Activated CD4-positive, alpha-beta memory T cell treated with anti-CD3 and anti-CD28 coated beads, Interleukin-2, amount 10 ng/mL, durations not matched to agents 7 days and 5 days (primary cell): Measurements from ENCODE around the gene KCNAB1. TPM values are rescaled to one million over a fixed set of nuclear protein-coding genes. Genes with fewer than 3 reads are reported as not detected.

ENCODE experiments used
- CTCF ChIA-PET: fragments of 350-600 bp; sonication (Branson Sonifier 250); formaldehyde crosslinking; loops from one replicate; lab custom pipeline; 2021; ENCODE audit warnings: antibody characterized with exemption, inconsistent platforms; lab: Charles Lee
- POLR2A ChIA-PET: fragments of 350-600 bp; sonication (Branson Sonifier 250); formaldehyde crosslinking; loops from one replicate; lab custom pipeline; 2021; ENCODE audit warnings: antibody characterized with exemption; lab: Charles Lee
- DNase-seq: peaks from one replicate; pipeline ENCODE4 v3.0.0-alpha.2; 2020
- H3K27ac Mint-ChIP-seq: one replicate; pipeline ENCODE4 v1.8.0; 2021; ENCODE audit warnings: mild to moderate bottlenecking, mixed read lengths
- H3K27me3 Mint-ChIP-seq: one replicate; pipeline ENCODE4 v1.8.0; 2021; ENCODE audit warnings: mixed read lengths
- H3K36me3 Mint-ChIP-seq: one replicate; pipeline ENCODE4 v1.8.0; 2021; ENCODE audit warnings: low read depth, mixed read lengths
- H3K4me1 Mint-ChIP-seq: one replicate; pipeline ENCODE4 v1.8.0; 2021; ENCODE audit warnings: mixed read lengths
- H3K4me3 Mint-ChIP-seq: one replicate; pipeline ENCODE4 v1.8.0; 2021; ENCODE audit warnings: mild to moderate bottlenecking, mixed read lengths
- H3K9me3 Mint-ChIP-seq: one replicate; pipeline ENCODE4 v1.8.0; 2021; ENCODE audit warnings: mixed read lengths
- total RNA-seq, 2 experiments: library from RNA; stranded (reverse); gene quantifications; one replicate each; pipeline ENCODE4 v1.2.3, GENCODE V29; 2021

KCNAB1 gene
- total RNA-seq, 2 experiments from 2014 or later: not detected

DNA sequence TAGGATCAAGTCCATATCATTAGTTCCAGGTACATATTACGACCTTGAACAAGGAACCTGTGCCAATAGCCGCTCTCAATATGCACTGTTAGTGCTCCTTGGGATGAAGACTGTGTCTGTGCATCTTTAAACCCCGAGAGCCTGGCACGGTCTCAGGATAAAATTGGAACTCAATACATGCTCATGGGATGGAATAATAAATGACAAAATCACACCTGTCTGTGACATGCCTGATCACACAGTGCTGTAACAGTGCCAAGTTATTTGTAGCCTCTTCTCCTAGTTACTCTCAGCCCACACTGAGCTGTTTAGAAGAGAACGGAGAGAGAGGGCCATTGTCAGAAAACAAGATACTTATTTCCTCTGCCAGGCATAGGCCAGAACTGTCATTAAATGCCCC, 352.3 kb downstream of the KCNAB1 start:
- H3K27me3 Mint-ChIP-seq: peaks cover 32% of the 10 kb centered on the region
- no peak overlapping the region for H3K4me3 Mint-ChIP-seq
- POLR2A ChIA-PET: interaction anchor here (1.2 kb wide), 1 partner anchor 11 kb away, joined by 7 read pairs; no protein-coding TSS in a partner anchor
- no peaks in the 10 kb centered on the region for H3K36me3 Mint-ChIP-seq
- CTCF ChIA-PET: interaction anchor here (0.5 to 2.9 kb wide), 6 partner anchors 10 to 274 kb away, joined by 3 to 17 read pairs (median 4); no protein-coding TSS in a partner anchor
- peaks cover 1% of the 10 kb centered on the region for H3K4me1 Mint-ChIP-seq
- no peak overlapping the region for H3K27ac Mint-ChIP-seq
- H3K9me3 Mint-ChIP-seq: no peaks in the 10 kb centered on the region
- no peak for DNase-seq

DNA sequence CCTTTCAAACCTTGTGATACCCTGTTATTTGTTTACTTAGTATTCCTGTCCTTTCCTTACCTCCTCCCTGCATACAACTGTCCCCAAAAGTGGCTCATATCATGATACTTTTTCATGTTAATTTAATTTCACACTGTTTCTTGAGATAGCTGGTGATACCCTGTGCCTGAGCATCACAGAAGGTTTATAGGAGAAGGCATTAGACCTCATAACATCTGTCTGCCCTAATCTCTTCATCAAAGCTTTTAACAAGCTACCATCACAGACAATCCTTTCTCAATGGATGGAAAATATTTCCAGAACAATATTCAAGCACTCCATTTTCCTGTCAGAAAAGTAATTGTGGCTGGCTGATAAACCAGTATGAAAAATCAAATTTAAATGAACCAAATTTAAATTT, 353.0 kb downstream of the KCNAB1 start:
- peaks cover 1% of the 10 kb centered on the region for H3K4me1 Mint-ChIP-seq
- CTCF ChIA-PET: interaction anchor here (1.4 to 2.9 kb wide), 3 partner anchors 10 to 36 kb away, joined by 3 to 17 read pairs (median 5); no protein-coding TSS in a partner anchor
- H3K27ac Mint-ChIP-seq: no peak overlapping the region
- no peaks in the 10 kb centered on the region for H3K9me3 Mint-ChIP-seq
- DNase-seq: no peak
- no peak overlapping the region for H3K4me3 Mint-ChIP-seq
- peaks cover 31% of the 10 kb centered on the region for H3K27me3 Mint-ChIP-seq
- H3K36me3 Mint-ChIP-seq: no peaks in the 10 kb centered on the region
- POLR2A ChIA-PET: interaction anchor here (1.2 kb wide), 1 partner anchor 11 kb away, joined by 7 read pairs; no protein-coding TSS in a partner anchor

DNA sequence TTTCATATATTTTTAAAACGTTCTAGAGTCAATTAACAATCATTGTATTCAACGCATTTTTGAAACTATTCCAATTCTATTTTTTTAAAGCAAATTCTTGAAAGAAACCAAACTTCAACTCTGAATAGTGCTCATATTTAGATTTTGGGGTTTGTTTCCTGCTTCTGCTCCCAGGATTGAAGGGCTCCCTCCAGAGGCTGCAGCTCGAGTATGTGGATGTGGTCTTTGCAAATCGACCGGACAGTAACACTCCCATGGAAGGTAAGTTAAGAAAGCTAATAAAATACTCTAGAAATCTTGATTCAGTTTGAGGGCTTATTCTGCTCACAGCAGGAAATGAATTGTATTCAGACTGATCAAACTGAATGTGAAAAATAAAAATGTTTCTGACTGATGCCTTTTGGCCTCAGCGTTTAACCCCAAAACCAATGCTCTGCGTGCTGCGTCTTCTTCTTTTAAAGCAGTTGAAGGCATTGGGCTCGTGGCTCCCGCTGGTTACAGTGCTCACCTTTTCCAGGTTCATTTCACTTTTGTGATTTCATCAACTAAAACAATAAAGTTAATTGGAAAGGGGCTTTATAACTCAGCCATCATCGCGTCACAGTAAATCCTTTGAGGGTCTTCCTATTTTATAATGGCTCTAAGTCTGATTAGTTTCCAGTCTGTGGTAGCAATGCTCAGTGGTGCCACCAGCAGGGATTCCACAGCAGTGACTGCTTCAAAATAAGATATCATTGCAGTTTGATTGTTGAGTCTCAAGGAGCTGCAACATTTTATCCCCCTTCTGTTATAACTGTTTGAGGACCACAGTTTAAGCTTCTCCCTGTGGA, 354.4 kb downstream of the KCNAB1 start:
- Mint-ChIP-seq H3K27me3 (peaks cover 27% of the 10 kb centered on the region), H3K4me3 (no peak overlapping the region), H3K36me3 (no peaks in the 10 kb centered on the region), H3K9me3 (no peaks in the 10 kb centered on the region), H3K27ac (no peak overlapping the region), H3K4me1 (peaks cover 1% of the 10 kb centered on the region)
- no peak for DNase-seq
- ChIA-PET CTCF (interaction anchor here (0.7 to 2.9 kb wide), 6 partner anchors 8 to 324 kb away, joined by 3 to 17 read pairs (median 4); no protein-coding TSS in a partner anchor), POLR2A (interaction anchor here (1.6 kb wide), 1 partner anchor 9 kb away, joined by 9 read pairs; no protein-coding TSS in a partner anchor)

DNA sequence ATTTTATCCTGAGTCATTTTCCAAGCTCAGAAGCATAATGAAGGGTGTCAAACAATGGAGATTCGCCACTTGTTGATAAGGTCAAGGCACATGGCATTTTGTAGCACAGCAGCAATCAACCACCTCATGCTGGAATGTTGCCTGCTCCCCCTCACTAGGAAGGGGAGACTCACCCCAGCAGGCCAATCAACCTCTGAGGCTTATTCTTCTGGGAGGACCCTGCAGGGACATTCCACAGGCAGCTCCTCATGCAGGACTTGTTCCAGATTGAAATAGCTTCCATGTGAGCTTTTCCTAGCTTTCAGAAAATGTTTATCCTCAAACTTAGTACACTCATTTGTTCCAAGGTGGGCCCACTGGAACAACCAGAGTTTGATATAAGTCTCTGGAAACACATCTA, 356.9 kb downstream of the KCNAB1 start:
- POLR2A ChIA-PET: no interaction called here
- peaks cover 11% of the 10 kb centered on the region for H3K4me1 Mint-ChIP-seq
- H3K36me3 Mint-ChIP-seq: no peaks in the 10 kb centered on the region
- no peaks in the 10 kb centered on the region for H3K9me3 Mint-ChIP-seq
- CTCF ChIA-PET: no interaction called here
- H3K27ac Mint-ChIP-seq: no peak overlapping the region
- no peak overlapping the region for H3K4me3 Mint-ChIP-seq
- peaks cover 24% of the 10 kb centered on the region for H3K27me3 Mint-ChIP-seq
- no peak for DNase-seq

DNA sequence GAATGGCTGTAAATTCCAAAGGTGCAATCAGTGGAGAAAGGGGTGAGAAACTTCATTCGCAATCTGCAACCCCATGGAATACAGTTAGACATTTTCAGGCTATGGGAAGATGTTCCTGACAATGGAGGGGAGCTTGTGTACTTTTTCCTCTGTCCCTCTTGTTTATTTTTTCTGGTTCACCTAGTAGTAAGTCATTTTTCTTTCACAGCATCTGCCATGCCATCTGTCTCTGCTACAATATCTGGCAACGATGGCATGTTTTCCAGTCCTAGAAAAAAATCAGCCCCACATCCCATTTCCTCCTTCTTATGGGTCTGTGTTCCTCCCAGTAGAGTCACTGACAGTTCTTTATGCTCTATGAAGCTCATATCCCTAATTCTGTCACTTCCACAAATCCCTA, 358.5 kb downstream of the KCNAB1 start:
- DNase-seq: no peak
- H3K4me1 Mint-ChIP-seq: peaks cover 26% of the 10 kb centered on the region
- POLR2A ChIA-PET: no interaction called here
- no peaks in the 10 kb centered on the region for H3K9me3 Mint-ChIP-seq
- CTCF ChIA-PET: interaction anchor here (0.9 to 1.1 kb wide), 3 partner anchors 11 to 659 kb away, joined by 3 to 4 read pairs (median 3); no protein-coding TSS in a partner anchor
- peaks cover 22% of the 10 kb centered on the region for H3K27me3 Mint-ChIP-seq
- H3K36me3 Mint-ChIP-seq: no peaks in the 10 kb centered on the region
- H3K27ac Mint-ChIP-seq: no peak overlapping the region
- H3K4me3 Mint-ChIP-seq: no peak overlapping the region

DNA sequence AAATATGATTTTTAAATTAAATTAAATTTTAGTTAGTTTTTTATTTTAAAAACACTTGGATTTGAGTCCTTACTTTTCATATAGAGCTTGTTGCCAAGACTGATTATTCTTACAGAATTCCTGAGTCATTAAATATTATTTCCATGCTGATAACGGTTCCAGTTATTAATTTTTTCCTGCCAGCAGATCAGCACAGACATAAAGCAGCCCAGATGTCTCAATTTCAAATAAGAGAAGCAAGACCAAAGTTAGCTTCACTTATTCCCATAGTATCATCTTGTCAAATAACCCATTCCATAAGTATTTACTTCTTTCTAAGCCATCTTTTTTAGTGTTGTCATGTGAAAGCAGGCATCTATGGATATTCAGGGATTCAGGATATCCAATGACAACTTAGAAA, 359.2 kb downstream of the KCNAB1 start:
- no peak for DNase-seq
- CTCF ChIA-PET: interaction anchor here (0.9 to 1.1 kb wide), 3 partner anchors 10 to 658 kb away, joined by 3 to 4 read pairs (median 3); no protein-coding TSS in a partner anchor
- Mint-ChIP-seq H3K36me3 (no peaks in the 10 kb centered on the region), H3K27me3 (peaks cover 20% of the 10 kb centered on the region), H3K4me1 (peaks cover 33% of the 10 kb centered on the region), H3K9me3 (no peaks in the 10 kb centered on the region), H3K27ac (no peak overlapping the region), H3K4me3 (no peak overlapping the region)
- POLR2A ChIA-PET: interaction anchor here (0.7 kb wide), 1 partner anchor 23 kb away, joined by 5 read pairs; no protein-coding TSS in a partner anchor

DNA sequence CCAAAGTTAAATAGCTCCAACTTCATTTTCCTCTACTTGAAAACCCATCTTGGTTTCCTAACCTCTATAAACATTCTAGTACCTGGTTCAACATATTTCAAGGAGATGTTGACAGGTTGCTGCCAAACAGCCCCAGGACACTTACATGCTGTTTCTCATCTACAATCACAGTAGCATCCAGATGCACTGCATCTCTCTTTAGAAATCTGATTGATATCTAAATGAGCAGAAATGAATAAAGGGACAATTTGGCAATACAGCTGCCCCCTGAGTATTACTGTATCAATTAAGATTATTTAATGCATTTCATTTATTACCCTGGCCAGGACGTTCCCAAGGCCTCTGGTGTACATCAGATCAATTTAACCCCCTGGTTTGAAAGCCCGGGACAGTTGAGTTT, 360.6 kb downstream of the KCNAB1 start:
- Mint-ChIP-seq H3K4me1 (peaks cover 42% of the 10 kb centered on the region), H3K9me3 (no peaks in the 10 kb centered on the region), H3K27me3 (peaks cover 13% of the 10 kb centered on the region), H3K36me3 (no peaks in the 10 kb centered on the region), H3K27ac (no peak overlapping the region), H3K4me3 (no peak overlapping the region)
- ChIA-PET POLR2A (interaction anchor here (1.1 kb wide), 1 partner anchor 74 kb away, joined by 3 read pairs; the partner anchor contains the start of gene SSR3), CTCF (interaction anchor here (0.7 to 2.1 kb wide), 6 partner anchors 10 to 656 kb away, joined by 3 to 9 read pairs (median 5); no protein-coding TSS in a partner anchor)
- no peak for DNase-seq

DNA sequence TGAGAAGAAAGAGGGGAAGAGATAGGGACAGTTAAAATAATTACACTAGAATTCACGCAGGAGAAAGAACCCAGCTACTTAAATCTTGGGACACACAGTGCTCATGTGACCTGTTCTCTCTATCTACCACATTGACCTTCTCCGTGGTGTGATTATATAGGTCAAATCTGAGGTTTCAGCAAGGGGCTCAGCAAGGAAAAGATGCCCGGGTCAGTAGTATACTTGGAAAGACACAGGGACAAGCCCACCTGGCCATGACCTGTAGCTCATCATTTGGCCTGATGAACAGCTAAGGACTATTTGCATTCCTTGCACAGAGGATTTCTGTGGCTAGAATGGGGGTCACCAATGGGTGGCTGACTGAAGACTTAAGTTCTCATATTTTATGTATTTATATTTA, 362.6 kb downstream of the KCNAB1 start:
- DNase-seq: no peak
- Mint-ChIP-seq H3K9me3 (no peaks in the 10 kb centered on the region), H3K4me1 (peaks cover 42% of the 10 kb centered on the region), H3K27me3 (peaks cover 2% of the 10 kb centered on the region), H3K4me3 (no peak overlapping the region), H3K27ac (peak overlapping the region; percentile 88), H3K36me3 (no peaks in the 10 kb centered on the region)
- ChIA-PET CTCF (interaction anchor here (0.5 to 2.7 kb wide), 11 partner anchors 9 to 606 kb away, joined by 3 to 10 read pairs (median 5); partner anchors contain the start of gene SSR3), POLR2A (interaction anchor here (1.0 to 3.8 kb wide), 21 partner anchors 8 to 692 kb away, joined by 3 to 28 read pairs (median 8); partner anchors contain the start of genes CCNL1, GMPS, SSR3 and TIPARP)

DNA sequence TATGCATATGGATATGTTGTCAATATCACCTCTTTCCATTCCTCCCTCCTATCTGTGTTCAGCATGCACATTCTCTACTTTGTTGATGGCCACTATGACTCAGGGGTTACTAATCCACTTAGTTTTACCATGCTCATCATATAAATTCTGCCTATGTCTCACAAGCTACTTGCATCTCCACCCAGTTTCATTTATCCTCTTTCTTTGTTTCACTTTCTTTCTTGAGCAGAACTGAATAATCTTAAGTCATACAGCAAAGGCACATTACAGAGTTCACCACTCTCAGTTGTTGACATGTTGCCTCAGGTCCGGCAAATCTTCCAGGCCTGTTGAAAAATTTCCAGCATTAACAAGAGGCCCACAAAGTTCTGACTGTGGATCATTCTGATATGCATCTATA, 363.0 kb downstream of the KCNAB1 start:
- Mint-ChIP-seq H3K36me3 (no peaks in the 10 kb centered on the region), H3K27ac (peak overlapping the region; percentile 88), H3K4me1 (peaks cover 42% of the 10 kb centered on the region), H3K27me3 (no peaks in the 10 kb centered on the region), H3K9me3 (no peaks in the 10 kb centered on the region), H3K4me3 (peak overlapping the region; percentile 72)
- CTCF ChIA-PET: interaction anchor here (0.8 to 2.7 kb wide), 12 partner anchors 9 to 606 kb away, joined by 3 to 10 read pairs (median 5); partner anchors contain the start of gene SSR3
- DNase-seq: peak; percentile 31
- POLR2A ChIA-PET: interaction anchor here (1.0 to 3.8 kb wide), 28 partner anchors 9 to 692 kb away, joined by 3 to 28 read pairs (median 5); partner anchors contain the start of genes CCNL1, GMPS, SSR3 and TIPARP

DNA sequence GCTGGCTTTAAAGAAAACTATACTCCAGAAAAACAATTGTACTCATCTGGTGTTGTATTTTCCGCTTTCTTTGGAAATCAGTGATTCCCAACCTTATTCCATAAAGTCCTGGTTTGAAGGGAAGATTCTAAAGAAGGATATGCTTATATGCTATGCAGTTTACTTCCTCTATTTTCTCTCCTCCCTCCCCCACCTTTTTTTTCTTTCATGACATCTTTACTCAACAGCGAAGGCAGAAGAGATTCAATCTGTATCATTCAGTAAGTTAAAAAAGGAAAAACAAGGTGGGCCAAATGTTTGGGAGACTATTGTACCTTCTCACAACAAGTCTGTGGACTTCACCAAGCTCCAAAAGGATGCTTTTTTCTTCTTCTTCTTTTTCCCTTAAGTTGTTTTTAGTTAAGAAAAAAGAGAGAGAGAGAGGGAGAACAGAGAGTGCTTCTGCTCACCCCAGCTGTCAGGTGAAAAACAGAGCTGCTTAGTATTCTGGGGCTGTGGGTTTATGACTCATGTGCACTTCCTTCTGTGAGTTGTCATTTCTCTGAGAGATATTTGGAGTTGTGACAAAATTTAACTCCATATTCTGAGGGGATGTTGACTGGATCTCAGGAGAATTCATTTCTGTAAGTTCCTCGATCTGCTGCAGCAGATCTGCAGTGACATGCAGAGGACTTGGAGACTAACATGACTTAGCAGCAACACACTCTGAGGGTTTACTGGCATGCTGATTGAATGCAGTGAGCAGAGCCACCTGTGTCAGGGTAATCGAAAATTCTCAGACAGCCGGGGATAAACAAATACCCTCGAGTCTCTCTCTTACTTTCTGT, 363.8 kb downstream of the KCNAB1 start:
- ChIA-PET CTCF (interaction anchor here (0.8 to 2.7 kb wide), 10 partner anchors 24 to 605 kb away, joined by 3 to 10 read pairs (median 6); partner anchors contain the start of gene SSR3), POLR2A (interaction anchor here (0.7 to 3.8 kb wide), 30 partner anchors 8 to 691 kb away, joined by 3 to 28 read pairs (median 5); partner anchors contain the start of genes CCNL1, GMPS, SSR3 and TIPARP)
- Mint-ChIP-seq H3K4me3 (peak overlapping the region; percentile 72), H3K9me3 (no peaks in the 10 kb centered on the region), H3K4me1 (peaks cover 42% of the 10 kb centered on the region), H3K36me3 (no peaks in the 10 kb centered on the region), H3K27me3 (no peaks in the 10 kb centered on the region), H3K27ac (peak overlapping the region; percentile 88)
- peak; percentile 62 for DNase-seq

DNA sequence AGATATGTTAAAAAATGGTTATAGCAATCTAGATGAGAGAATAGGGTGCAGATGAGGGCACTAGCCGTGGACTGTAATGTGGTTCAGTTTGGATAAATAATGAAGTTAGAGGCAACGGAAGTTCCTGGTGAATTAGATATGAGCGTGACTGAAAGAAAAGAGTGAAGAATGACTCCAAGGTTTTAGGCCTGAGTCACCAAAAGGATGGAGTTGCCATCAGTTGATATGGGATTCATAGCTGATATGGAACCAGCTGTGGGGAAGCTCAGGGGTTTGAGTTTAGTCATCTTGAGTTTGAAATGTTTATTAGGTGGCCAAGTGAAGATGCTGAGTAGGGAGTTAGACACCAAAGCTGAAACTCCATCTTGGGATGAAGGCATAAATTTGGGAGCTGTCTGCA, 368.4 kb downstream of the KCNAB1 start:
- POLR2A ChIA-PET: no interaction called here
- no peaks in the 10 kb centered on the region for H3K9me3 Mint-ChIP-seq
- H3K27me3 Mint-ChIP-seq: no peaks in the 10 kb centered on the region
- no peak overlapping the region for H3K27ac Mint-ChIP-seq
- no peak for DNase-seq
- H3K36me3 Mint-ChIP-seq: no peaks in the 10 kb centered on the region
- no peak overlapping the region for H3K4me3 Mint-ChIP-seq
- H3K4me1 Mint-ChIP-seq: peaks cover 18% of the 10 kb centered on the region
- CTCF ChIA-PET: no interaction called here

DNA sequence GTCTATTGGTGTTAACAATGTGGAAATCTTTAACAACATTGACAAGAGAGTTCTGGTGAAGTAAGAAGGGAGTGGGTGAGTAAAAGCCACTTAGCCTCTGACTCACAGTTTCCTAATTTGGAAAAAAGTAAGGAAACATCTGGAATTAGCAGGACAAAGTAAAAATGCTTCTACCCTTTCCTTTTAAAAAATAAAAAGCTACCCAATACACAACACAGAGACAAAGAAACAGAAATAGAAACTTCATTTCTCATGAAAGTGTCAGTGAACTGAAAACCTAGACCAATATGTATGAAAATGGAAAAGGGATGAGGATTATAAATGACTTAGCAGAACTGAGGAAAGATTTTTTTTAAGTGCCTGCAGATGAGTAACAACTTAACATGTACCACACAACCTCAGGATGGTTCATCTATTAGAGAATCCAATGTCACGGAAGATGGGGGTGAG, 369.1 kb downstream of the KCNAB1 start:
- ChIA-PET POLR2A (no interaction called here), CTCF (interaction anchor here (1.6 kb wide), 1 partner anchor 10 kb away, joined by 3 read pairs; no protein-coding TSS in a partner anchor)
- H3K27me3 Mint-ChIP-seq: no peaks in the 10 kb centered on the region

More for the DNA sequence above, 369.1 kb downstream of the KCNAB1 start:
- Mint-ChIP-seq H3K9me3 (no peaks in the 10 kb centered on the region), H3K36me3 (no peaks in the 10 kb centered on the region), H3K27ac (no peak overlapping the region), H3K4me3 (no peak overlapping the region), H3K4me1 (peaks cover 11% of the 10 kb centered on the region)
- DNase-seq: no peak
